GM19438 (cell line): ENCODE measurements around the gene ADAMTSL2.
"Not testable (repeated sequence)": the region's sequence is repeated elsewhere in the genome, so short reads cannot be mapped to it uniquely, and the experiment has no call there.

Source experiments
- ATAC-seq: cut with Tn5 transposase; IDR thresholded peaks from one replicate; pipeline ENCODE4 v1.9.1; 2021; ENCODE audit warnings: low read depth; ENCODE audit not compliant: unreplicated experiment

The ADAMTSL2 gene

GRCh38 chr9:133553973-133554713 is 19.6 kb downstream of the ADAMTSL2 start:
- ATAC-seq = no peak

GRCh38 chr9:133554729-133555128 is 20.2 kb downstream of the ADAMTSL2 start:
- no peak for ATAC-seq

- no peak for ATAC-seq
Observed at GRCh38 chr9:133556354-133556753, 21.9 kb downstream of the ADAMTSL2 start.

- no peak for ATAC-seq
Observed at GRCh38 chr9:133557581-133557980, 23.1 kb downstream of the ADAMTSL2 start.

- no peak for ATAC-seq
Observed at GRCh38 chr9:133558191-133559126, 24.0 kb downstream of the ADAMTSL2 start.

- ATAC-seq = no peak
Observed at GRCh38 chr9:133560311-133560710, 25.8 kb downstream of the ADAMTSL2 start.

- ATAC-seq = no peak
Observed at GRCh38 chr9:133560944-133561343, 26.4 kb downstream of the ADAMTSL2 start.

GRCh38 chr9:133561976-133562554 is 27.6 kb downstream of the ADAMTSL2 start:
- ATAC-seq = no peak

GRCh38 chr9:133562611-133563290 is 28.2 kb downstream of the ADAMTSL2 start:
- ATAC-seq = no peak

- ATAC-seq = no peak
Observed at GRCh38 chr9:133563291-133563796, 28.8 kb downstream of the ADAMTSL2 start.

GRCh38 chr9:133563814-133564213 is 29.3 kb downstream of the ADAMTSL2 start:
- ATAC-seq = not testable (repeated sequence)

- no peak for ATAC-seq
Observed at GRCh38 chr9:133564451-133565116, 30.1 kb downstream of the ADAMTSL2 start.

- no peak for ATAC-seq
Observed at GRCh38 chr9:133566382-133566781, 31.9 kb downstream of the ADAMTSL2 start.

- ATAC-seq = no peak
Observed at GRCh38 chr9:133566817-133567216, 32.3 kb downstream of the ADAMTSL2 start.

- no peak for ATAC-seq
Observed at GRCh38 chr9:133568186-133568585, 33.7 kb downstream of the ADAMTSL2 start.

- no peak for ATAC-seq
Observed at GRCh38 chr9:133569121-133569785, 34.7 kb downstream of the ADAMTSL2 start.

- no peak for ATAC-seq
Observed at GRCh38 chr9:133569891-133570690, 35.6 kb downstream of the ADAMTSL2 start.

- ATAC-seq = no peak
Observed at GRCh38 chr9:133570691-133571080, 36.2 kb downstream of the ADAMTSL2 start.
